ENCODE measurements around the gene DERL3.

DNA sequence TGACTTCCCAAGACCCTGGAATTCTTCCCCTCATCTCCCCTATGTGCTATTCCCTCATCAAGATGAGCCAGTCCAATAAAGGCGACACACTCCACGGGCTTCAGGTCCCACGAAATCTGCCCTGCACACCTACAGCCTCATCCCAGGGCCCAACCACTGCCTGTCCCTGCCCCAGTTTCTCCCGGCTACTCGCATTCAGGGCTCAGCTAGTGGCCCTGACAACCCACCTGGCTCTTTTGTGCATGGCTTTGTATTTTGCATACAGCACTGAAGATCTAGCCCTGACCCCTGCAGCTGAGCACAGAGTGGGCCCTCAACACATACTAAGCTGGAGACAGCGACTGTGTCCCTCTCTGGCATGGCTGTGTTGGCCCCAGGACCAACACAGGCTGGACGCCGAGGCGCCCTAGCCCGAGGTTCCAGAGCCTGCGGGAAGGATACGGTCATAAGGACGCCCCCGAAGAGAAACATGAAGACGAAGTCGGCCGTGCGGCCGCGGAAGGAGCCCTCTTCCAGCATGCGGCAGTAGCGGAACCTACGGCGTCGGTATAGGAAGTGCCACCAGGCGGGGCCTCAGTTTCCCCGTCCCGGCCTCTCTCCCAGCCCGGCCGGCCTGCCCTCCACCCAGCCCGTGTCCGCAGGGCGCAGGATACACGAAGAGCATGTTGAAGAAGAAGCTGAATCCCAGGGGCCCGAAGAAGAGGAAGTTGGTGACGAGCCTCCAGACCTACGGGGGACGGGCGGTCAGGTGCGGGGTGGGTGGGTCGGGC is 710 bp downstream of the DERL3 start:
- TF ChIP-seq, protein P1, sequence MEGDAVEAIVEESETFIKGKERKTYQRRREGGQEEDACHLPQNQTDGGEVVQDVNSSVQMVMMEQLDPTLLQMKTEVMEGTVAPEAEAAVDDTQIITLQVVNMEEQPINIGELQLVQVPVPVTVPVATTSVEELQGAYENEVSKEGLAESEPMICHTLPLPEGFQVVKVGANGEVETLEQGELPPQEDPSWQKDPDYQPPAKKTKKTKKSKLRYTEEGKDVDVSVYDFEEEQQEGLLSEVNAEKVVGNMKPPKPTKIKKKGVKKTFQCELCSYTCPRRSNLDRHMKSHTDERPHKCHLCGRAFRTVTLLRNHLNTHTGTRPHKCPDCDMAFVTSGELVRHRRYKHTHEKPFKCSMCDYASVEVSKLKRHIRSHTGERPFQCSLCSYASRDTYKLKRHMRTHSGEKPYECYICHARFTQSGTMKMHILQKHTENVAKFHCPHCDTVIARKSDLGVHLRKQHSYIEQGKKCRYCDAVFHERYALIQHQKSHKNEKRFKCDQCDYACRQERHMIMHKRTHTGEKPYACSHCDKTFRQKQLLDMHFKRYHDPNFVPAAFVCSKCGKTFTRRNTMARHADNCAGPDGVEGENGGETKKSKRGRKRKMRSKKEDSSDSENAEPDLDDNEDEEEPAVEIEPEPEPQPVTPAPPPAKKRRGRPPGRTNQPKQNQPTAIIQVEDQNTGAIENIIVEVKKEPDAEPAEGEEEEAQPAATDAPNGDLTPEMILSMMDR (IDR thresholded peaks at IDR 0.05) = no peak
- no peak for TF ChIP-seq POLR2A (IDR thresholded peaks at IDR 0.05)
